Peyer's patch (tissue), 4 donors: ENCODE measurements around the gene PARP15. TPM values are rescaled to one million over a fixed set of nuclear protein-coding genes. Genes with fewer than 3 reads are reported as not detected.

ENCODE experiments used
- DNase-seq, 3 donors: peaks; one replicate each; pipeline ENCODE4 v3.0.0-alpha.2; 2017 to 2019
- H3K27ac ChIP-seq, 4 donors: fragments of 200-600 bp; sonication (generic); one replicate each; pipeline ENCODE4 v1.5.1; 2016 to 2019
- H3K27me3 ChIP-seq, 2 donors: fragments of 200-600 bp; sonication (generic); one replicate each; pipeline ENCODE4 v1.5.1; 2019
- H3K36me3 ChIP-seq, 3 donors: fragments of 200-600 bp; sonication (generic); one replicate each; pipeline ENCODE4 v1.5.1; 2016 to 2019
- H3K4me1 ChIP-seq, 4 donors: fragments of 200-600 bp; sonication (generic); one replicate each; pipeline ENCODE4 v1.5.1; 2016 to 2019
- H3K4me3 ChIP-seq, 4 donors: fragments of 200-600 bp; sonication (generic); 1 replicate in 3 of 4; 2 replicates in 1 of 4; pipeline ENCODE4 v1.5.1; 2016 to 2019; ENCODE audit warnings: mild to moderate bottlenecking in 1 of 4
- H3K9me3 ChIP-seq, 4 donors: fragments of 200-600 bp; sonication (generic); one replicate each; pipeline ENCODE4 v1.5.1; 2016 to 2019; ENCODE audit warnings: mild to moderate bottlenecking in 1 of 4
- total RNA-seq, 4 donors: library from RNA; depleted of rRNA; stranded (reverse); fragments of >200 nt; gene quantifications; one replicate each; pipeline ENCODE4 v1.1.0, GENCODE V29; 2016
- TF ChIP-seq, protein P1 (sequence below), 6 experiments: fragments of 450-650 bp in 4 of 6; fragments of 200-600 bp in 2 of 6; sonication (generic) in 1 of 6; IDR thresholded peaks; one replicate each; pipeline ENCODE4 v1.5.1; 2017 to 2019; ENCODE audit warnings: antibody characterized with exemption in 6 of 6, mild to moderate bottlenecking in 3 of 6, moderate library complexity in 1 of 6

PARP15 gene
- total RNA-seq, 4 donors from 2014 or later, result 3.1 to 109 (median 6.5) TPM

DNA sequence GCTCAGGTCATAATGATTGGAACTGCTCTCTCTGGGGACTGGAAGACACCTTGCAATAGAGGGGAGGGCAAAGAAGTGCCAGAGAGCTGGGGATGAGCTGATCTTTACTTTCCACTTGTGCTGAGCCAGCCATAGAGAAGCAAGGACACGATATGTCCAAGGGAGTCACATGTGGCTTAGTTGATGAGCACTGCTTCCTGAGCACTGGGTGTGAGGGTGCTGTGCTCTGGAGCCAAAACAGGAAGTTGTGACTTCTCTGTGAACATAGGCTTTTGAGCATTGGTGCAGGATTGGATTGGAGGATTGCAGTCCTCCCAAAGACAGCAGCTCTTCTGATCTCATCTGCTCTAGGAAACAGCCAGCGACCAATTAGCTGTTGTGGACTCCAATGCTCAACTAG lies 109.8 kb downstream of the PARP15 start:
- no peak overlapping the region for H3K27ac ChIP-seq
- no peak for DNase-seq
- H3K4me1 ChIP-seq, result peaks cover 0 to 13% (median 8%) of the 10 kb centered on the region in 4 donors
- no peak overlapping the region for H3K4me3 ChIP-seq
- H3K36me3 ChIP-seq, result peaks cover 0 to 17% (median 0%) of the 10 kb centered on the region in 3 donors
- TF ChIP-seq, protein P1, sequence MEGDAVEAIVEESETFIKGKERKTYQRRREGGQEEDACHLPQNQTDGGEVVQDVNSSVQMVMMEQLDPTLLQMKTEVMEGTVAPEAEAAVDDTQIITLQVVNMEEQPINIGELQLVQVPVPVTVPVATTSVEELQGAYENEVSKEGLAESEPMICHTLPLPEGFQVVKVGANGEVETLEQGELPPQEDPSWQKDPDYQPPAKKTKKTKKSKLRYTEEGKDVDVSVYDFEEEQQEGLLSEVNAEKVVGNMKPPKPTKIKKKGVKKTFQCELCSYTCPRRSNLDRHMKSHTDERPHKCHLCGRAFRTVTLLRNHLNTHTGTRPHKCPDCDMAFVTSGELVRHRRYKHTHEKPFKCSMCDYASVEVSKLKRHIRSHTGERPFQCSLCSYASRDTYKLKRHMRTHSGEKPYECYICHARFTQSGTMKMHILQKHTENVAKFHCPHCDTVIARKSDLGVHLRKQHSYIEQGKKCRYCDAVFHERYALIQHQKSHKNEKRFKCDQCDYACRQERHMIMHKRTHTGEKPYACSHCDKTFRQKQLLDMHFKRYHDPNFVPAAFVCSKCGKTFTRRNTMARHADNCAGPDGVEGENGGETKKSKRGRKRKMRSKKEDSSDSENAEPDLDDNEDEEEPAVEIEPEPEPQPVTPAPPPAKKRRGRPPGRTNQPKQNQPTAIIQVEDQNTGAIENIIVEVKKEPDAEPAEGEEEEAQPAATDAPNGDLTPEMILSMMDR (IDR thresholded peaks at IDR 0.05), result no peak
- H3K9me3 ChIP-seq, result no peaks in the 10 kb centered on the region
- no peaks in the 10 kb centered on the region for H3K27me3 ChIP-seq

Other genes with a start within 250 kb of the PARP15 start
- 10 to 100 TPM in 3 of 4 donors, 1 to 10 TPM in 1; 9.9 to 32.8 (median 23.3) TPM for gene MIX23, start 194.4 kb upstream of the PARP15 start, total RNA-seq
- 10 to 100 TPM in 3 of 4 donors, 1 to 10 TPM in 1; 9.9 to 24.2 (median 17.8) TPM for gene FAM162A, start 193.5 kb upstream of the PARP15 start, total RNA-seq
- gene WDR5B, start 161.6 kb upstream of the PARP15 start, total RNA-seq, result 1 to 10 TPM; 2.7 to 8.3 (median 4.1) TPM
- 10 to 100 TPM; 27.1 to 62.7 (median 43.9) TPM for gene KPNA1, start 62.7 kb upstream of the PARP15 start, total RNA-seq
- 10 to 100 TPM; 26.4 to 38.8 (median 31.2) TPM for gene PARP9, start 13.3 kb upstream of the PARP15 start, total RNA-seq
- gene DTX3L, start 13.3 kb upstream of the PARP15 start, total RNA-seq, result 10 to 100 TPM; 31.2 to 47.3 (median 33.7) TPM
- gene PARP14, start 103.2 kb downstream of the PARP15 start, total RNA-seq, result 100 to 1,000 TPM in 2 of 4 donors, 10 to 100 TPM in 2; 73.0 to 242 (median 92.5) TPM
- gene HSPBAP1, start 216.2 kb downstream of the PARP15 start, total RNA-seq, result 10 to 100 TPM in 3 of 4 donors, 1 to 10 TPM in 1; 10.0 to 28.1 (median 12.9) TPM
- gene SLC49A4, start 217.4 kb downstream of the PARP15 start, total RNA-seq, result 10 to 100 TPM in 3 of 4 donors, 1 to 10 TPM in 1; 3.3 to 29.4 (median 13.0) TPM